ENCODE data around the gene TTC3. TPM values are rescaled to one million over a fixed set of nuclear protein-coding genes. Genes with fewer than 3 reads are reported as not detected.

Gene TTC3
- total RNA-seq, 2 donors from 2014 or later = 169 to 201 TPM

DNA sequence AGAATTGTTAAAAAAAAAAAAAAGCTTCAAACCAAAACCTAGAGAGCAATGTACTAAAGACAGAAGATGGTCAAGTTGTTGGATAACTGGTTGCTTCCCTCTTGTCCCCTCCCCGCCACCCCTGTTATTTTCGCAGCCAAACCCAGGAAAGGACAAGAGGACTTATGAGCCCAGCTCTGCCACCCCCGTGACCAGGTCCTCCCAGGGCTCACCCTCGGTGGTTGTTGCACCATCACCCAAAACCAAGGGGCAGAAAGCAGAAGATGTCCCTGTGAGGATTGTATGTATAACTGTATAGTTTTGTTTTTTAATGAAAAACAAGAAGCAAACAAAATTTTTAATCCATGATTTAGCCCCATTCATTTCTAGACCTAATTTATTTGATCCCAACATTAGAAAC lies 124.7 kb downstream of the TTC3 start:
- intact Hi-C loops (cut with DNase I) = no loop called here
- no peak for DNase-seq (ENCODE audit: low spot score)
- H3K27me3 ChIP-seq (replicated peaks; ENCODE audit: insufficient read depth) = no peaks in the 10 kb centered on the region
- H3K4me3 ChIP-seq = no peak overlapping the region
- H3K36me3 ChIP-seq = peaks cover 0 to 2% of the 10 kb centered on the region in 2 donors
- no peak overlapping the region for H3K27ac ChIP-seq
- H3K4me1 ChIP-seq (replicated peaks) = no peaks in the 10 kb centered on the region
- WGBS = 95% methylated on average over 4 of the region's 4 CpGs
- H3K9me3 ChIP-seq = no peaks in the 10 kb centered on the region
- TF ChIP-seq POLR2A (IDR thresholded peaks at IDR 0.05) = no peak
- TF ChIP-seq, protein P1, sequence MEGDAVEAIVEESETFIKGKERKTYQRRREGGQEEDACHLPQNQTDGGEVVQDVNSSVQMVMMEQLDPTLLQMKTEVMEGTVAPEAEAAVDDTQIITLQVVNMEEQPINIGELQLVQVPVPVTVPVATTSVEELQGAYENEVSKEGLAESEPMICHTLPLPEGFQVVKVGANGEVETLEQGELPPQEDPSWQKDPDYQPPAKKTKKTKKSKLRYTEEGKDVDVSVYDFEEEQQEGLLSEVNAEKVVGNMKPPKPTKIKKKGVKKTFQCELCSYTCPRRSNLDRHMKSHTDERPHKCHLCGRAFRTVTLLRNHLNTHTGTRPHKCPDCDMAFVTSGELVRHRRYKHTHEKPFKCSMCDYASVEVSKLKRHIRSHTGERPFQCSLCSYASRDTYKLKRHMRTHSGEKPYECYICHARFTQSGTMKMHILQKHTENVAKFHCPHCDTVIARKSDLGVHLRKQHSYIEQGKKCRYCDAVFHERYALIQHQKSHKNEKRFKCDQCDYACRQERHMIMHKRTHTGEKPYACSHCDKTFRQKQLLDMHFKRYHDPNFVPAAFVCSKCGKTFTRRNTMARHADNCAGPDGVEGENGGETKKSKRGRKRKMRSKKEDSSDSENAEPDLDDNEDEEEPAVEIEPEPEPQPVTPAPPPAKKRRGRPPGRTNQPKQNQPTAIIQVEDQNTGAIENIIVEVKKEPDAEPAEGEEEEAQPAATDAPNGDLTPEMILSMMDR (IDR thresholded peaks at IDR 0.05) = no peak
- TF ChIP-seq POLR2AphosphoS5 (IDR thresholded peaks at IDR 0.05) = no peak

DNA sequence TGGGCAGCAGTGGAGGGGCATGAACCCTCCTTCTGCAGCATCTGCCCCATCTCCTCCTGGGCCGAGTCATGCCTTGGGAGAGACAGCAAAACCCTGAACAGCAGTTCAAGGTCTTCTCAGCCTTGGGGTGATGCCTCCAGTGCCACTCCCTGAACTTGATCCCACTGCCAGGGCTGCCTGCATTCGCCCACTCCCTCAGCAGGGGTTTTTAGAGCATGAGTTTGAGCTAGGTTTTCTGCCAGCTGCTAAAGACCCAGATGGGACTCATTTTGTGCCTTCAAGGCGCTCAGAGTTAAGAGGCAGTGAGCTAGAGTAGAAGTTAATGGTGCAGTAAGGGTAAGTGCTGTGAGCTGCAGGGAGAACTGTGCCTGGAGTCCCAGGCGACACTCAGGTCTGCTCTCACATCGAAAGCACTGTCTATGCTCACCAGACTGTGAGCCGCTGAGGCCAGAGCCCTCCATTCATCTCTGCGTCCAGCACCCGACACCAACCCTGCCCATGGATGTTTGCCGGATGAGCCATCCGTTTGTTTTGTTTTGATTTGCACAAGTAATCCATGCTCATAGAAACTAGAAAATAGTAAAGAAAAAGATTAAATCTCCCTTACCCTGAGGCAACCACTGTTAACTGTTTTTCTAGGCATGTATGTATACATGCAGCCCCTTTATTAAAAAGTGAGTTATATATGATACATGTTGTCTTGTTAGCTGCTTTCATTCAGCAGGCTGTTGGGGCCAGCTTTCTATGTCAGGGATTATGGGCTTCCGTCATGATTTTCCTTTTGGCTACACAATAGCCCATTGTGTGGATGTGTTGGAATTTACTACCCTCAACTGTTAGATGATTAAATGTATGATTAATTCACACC lies 126.2 kb downstream of the TTC3 start:
- intact Hi-C loops (cut with DNase I) = no loop called here
- Histone ChIP-seq H3K36me3 (peaks cover 0 to 2% of the 10 kb centered on the region in 2 donors), H3K4me3 (no peak overlapping the region), H3K9me3 (no peaks in the 10 kb centered on the region), H3K27me3 (replicated peaks; ENCODE audit: insufficient read depth) (no peaks in the 10 kb centered on the region), H3K4me1 (replicated peaks) (no peaks in the 10 kb centered on the region), H3K27ac (no peak overlapping the region)
- TF ChIP-seq POLR2A (IDR thresholded peaks at IDR 0.05) = no peak
- no peak for TF ChIP-seq POLR2AphosphoS5 (IDR thresholded peaks at IDR 0.05)
- TF ChIP-seq, protein P1 (IDR thresholded peaks at IDR 0.05) = no peak
- WGBS = 69% methylated on average over 11 of the region's 11 CpGs
- no peak for DNase-seq (ENCODE audit: low spot score)

DNA sequence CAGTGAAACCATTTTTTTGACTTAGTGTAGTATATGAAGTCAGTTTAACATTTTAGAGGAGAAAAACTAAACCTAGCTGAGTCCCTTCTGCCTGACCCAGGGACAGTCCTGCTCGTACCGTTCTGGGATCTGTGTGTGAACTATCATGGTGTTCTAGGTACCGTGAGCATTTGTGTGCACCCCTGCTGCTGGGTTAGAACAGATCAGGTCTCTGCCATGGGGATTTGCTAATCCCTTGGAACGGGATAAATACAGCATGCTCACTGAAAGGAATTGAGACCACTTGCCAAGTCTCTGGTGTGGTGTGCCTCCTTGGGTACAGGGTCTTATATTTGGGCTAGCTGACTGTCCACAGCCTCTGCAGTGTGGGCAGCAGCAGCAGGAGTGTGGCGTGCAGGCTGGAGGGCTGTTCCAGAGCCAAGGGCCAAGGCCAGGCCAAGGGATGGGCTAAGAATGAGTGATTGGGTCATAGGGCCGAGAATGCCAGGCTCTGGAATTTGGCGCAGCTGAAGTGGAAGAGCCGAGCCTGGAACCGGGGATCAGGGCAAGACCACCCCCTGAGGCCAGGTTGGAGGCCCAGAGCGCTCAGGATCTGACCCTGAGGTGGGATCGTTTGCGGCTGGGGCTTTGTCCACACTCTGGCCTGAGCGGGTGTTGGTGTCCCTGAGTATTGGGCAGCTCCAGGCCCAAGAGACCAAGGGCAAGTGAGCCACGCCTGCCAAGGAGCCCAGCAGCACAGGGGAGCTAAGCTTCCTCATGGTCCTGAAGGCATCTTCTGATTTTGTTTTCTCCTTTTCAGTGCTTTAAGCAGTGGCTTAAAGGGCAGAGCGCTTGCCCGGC lies 127.8 kb downstream of the TTC3 start:
- H3K4me3 ChIP-seq = no peak overlapping the region
- H3K27ac ChIP-seq = no peak overlapping the region
- H3K4me1 ChIP-seq (replicated peaks) = no peaks in the 10 kb centered on the region
- H3K9me3 ChIP-seq = no peaks in the 10 kb centered on the region
- no peak for DNase-seq (ENCODE audit: low spot score)
- intact Hi-C loops (cut with DNase I) = no loop called here
- H3K27me3 ChIP-seq (replicated peaks; ENCODE audit: insufficient read depth) = no peaks in the 10 kb centered on the region
- H3K36me3 ChIP-seq = peaks cover 0 to 2% of the 10 kb centered on the region in 2 donors
- TF ChIP-seq POLR2AphosphoS5 (IDR thresholded peaks at IDR 0.05) = no peak
- no peak for TF ChIP-seq POLR2A (IDR thresholded peaks at IDR 0.05)
- TF ChIP-seq, protein P1 (IDR thresholded peaks at IDR 0.05) = no peak
- 89% methylated on average over 16 of the region's 16 CpGs for WGBS

DNA sequence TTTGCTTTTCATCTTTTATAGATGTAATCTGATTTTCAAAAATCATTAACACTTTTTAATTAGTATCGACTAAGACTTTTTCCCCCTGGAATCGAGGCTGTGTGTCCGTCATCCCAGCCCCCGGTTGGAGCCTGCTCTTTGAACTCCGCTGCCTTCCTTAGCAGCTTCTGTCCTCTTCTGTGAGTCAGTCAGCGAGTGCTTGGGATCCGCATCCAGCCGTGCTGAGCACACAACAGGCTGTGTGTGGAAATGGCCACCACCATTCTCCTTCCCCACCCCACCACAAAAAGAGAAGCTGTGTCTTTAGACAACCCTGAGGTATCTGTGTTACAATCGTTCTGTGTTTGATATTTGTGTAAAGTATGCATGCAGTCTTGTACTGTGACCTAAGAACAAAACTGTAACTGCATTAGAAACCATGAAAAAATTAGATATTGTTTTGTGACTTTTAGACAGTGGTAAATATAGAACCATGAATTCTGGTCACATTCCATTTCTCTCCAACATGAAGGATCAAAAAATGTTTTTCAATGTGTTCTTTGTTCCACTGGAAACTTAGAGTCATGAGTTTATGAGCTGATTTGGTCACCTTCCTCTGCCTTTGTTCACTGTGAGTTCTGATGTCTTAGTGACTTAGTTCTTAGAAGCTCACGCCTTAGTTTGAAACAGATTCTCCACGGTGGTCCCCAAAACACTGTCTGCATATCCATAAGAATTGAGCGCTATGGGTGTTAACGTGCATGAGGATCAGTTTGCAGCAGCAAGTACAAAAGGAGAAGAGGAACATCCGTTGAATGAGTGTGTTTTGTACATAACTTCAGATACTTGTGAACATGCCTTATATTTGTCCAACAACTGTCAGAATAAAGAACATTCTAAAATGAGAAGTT lies 129.4 kb downstream of the TTC3 start:
- Histone ChIP-seq H3K9me3 (no peaks in the 10 kb centered on the region), H3K27ac (no peak overlapping the region), H3K27me3 (replicated peaks; ENCODE audit: insufficient read depth) (no peaks in the 10 kb centered on the region), H3K4me1 (replicated peaks) (no peaks in the 10 kb centered on the region), H3K36me3 (peaks cover 0 to 2% of the 10 kb centered on the region in 2 donors), H3K4me3 (no peak overlapping the region)
- DNase-seq (ENCODE audit: low spot score) = no peak
- TF ChIP-seq POLR2A (IDR thresholded peaks at IDR 0.05) (no peak), POLR2AphosphoS5 (IDR thresholded peaks at IDR 0.05) (no peak)
- TF ChIP-seq, protein P1 (IDR thresholded peaks at IDR 0.05) = no peak
- WGBS = 88% methylated on average over 14 of the region's 14 CpGs
- intact Hi-C loops (cut with DNase I) = no loop called here

All from prostate gland (tissue), 2 donors.